WTC11 (cell line): ENCODE results near the gene SAP25. TPM values are rescaled to one million over a fixed set of nuclear protein-coding genes. Genes with fewer than 3 reads are reported as not detected.

ENCODE experiments used
- ATAC-seq: fragments of 200-7000 bp; cut with Tn5 transposase; 2 replicates; pipeline ENCODE4 v1.10.0; 2021; ENCODE audit warnings: mild to moderate bottlenecking, moderate library complexity
- CTCF ChIA-PET: fragments of 300-600 bp; sonication (Branson Sonifier 250); formaldehyde crosslinking; loops from one replicate; lab custom pipeline; 2021; ENCODE audit warnings: antibody characterized with exemption; lab: Charles Lee
- POLR2A ChIA-PET: fragments of 350-600 bp; sonication (Branson Sonifier 250); formaldehyde crosslinking; loops from one replicate; lab custom pipeline; 2021; ENCODE audit warnings: antibody characterized with exemption; lab: Charles Lee
- DNase-seq: peaks from one replicate; pipeline ENCODE4 v3.0.0; 2021; ENCODE audit warnings: low spot score
- H3K27ac Mint-ChIP-seq: 2 replicates; pipeline ENCODE4 v1.8.0; 2021; ENCODE audit warnings: mixed read lengths
- H3K27me3 Mint-ChIP-seq: 2 replicates; pipeline ENCODE4 v1.8.0; 2021; ENCODE audit warnings: low read depth, mild to moderate bottlenecking, moderate library complexity, mixed read lengths
- H3K36me3 Mint-ChIP-seq: 2 replicates; pipeline ENCODE4 v1.8.0; 2021; ENCODE audit warnings: mixed read lengths
- H3K4me1 Mint-ChIP-seq: 2 replicates; pipeline ENCODE4 v1.8.0; 2022; ENCODE audit warnings: mixed read lengths
- H3K4me3 Mint-ChIP-seq: 2 replicates; pipeline ENCODE4 v1.8.0; 2021; ENCODE audit warnings: mild to moderate bottlenecking, moderate library complexity, mixed read lengths
- H3K9me3 Mint-ChIP-seq: 2 replicates; pipeline ENCODE4 v1.8.0; 2021; ENCODE audit warnings: mixed read lengths
- ATF2 ChIP-seq: sonication (generic); formaldehyde crosslinking; IDR thresholded peaks from 2 replicates; pipeline ENCODE4 v1.8.1; 2022; ENCODE audit warnings: low read depth, missing genetic modification reagents, borderline replicate concordance
- CREB1 ChIP-seq: sonication (generic); formaldehyde crosslinking; IDR thresholded peaks from 2 replicates; pipeline ENCODE4 v1.8.0; 2023; ENCODE audit warnings: mild to moderate bottlenecking, missing genetic modification reagents
- CTCF ChIP-seq: fragments of 200-600 bp; IDR thresholded peaks from 2 replicates; pipeline ENCODE4 v1.8.0; 2022; ENCODE audit warnings: antibody characterized with exemption
- E2F5 ChIP-seq: sonication (generic); formaldehyde crosslinking; IDR thresholded peaks from 2 replicates; pipeline ENCODE4 v1.8.1; 2022; ENCODE audit warnings: mild to moderate bottlenecking, moderate library complexity, missing genetic modification reagents
- ESRRA ChIP-seq: sonication (generic); formaldehyde crosslinking; IDR thresholded peaks from 2 replicates; pipeline ENCODE4 v1.8.1; 2022; ENCODE audit warnings: mild to moderate bottlenecking, missing genetic modification reagents, borderline replicate concordance
- FOXJ3 ChIP-seq: sonication (generic); formaldehyde crosslinking; IDR thresholded peaks from 2 replicates; pipeline ENCODE4 v1.9.0; 2021; ENCODE audit warnings: missing genetic modification reagents, mild to moderate bottlenecking, borderline replicate concordance
- FOXK1 ChIP-seq: sonication (generic); formaldehyde crosslinking; IDR thresholded peaks from 2 replicates; pipeline ENCODE4 v1.8.0; 2022; ENCODE audit warnings: mild to moderate bottlenecking, moderate library complexity, missing genetic modification reagents
- FOXP1 ChIP-seq: sonication (generic); formaldehyde crosslinking; IDR thresholded peaks from 2 replicates; pipeline ENCODE4 v1.8.0; 2022; ENCODE audit warnings: missing genetic modification reagents, mild to moderate bottlenecking, moderate library complexity, borderline replicate concordance
- GRHL2 ChIP-seq: fragments of 250-450 bp; sonication (Bioruptor Pico); IDR thresholded peaks from 2 replicates; pipeline ENCODE4 v1.8.0; 2022; ENCODE audit warnings: mild to moderate bottlenecking, moderate library complexity; ENCODE audit not compliant: insufficient replicate concordance, severe bottlenecking
- HMGXB4 ChIP-seq: sonication (generic); formaldehyde crosslinking; IDR thresholded peaks from 2 replicates; pipeline ENCODE4 v1.8.1; 2023; ENCODE audit warnings: mild to moderate bottlenecking, moderate library complexity, missing genetic modification reagents
- MLX ChIP-seq: sonication (generic); formaldehyde crosslinking; IDR thresholded peaks from 2 replicates; pipeline ENCODE4 v1.8.1; 2023; ENCODE audit warnings: mild to moderate bottlenecking, missing genetic modification reagents, moderate library complexity
- NFE2L1 ChIP-seq: sonication (generic); formaldehyde crosslinking; IDR thresholded peaks from 2 replicates; pipeline ENCODE4 v1.8.1; 2023; ENCODE audit warnings: missing genetic modification reagents
- PRRX2 ChIP-seq: fragments of 250-450 bp; sonication (Bioruptor Pico); IDR thresholded peaks from 2 replicates; pipeline ENCODE4 v1.8.0; 2021; ENCODE audit warnings: mild to moderate bottlenecking
- STAT6 ChIP-seq: sonication (generic); formaldehyde crosslinking; conservative IDR thresholded peaks from 2 replicates; pipeline ENCODE4 v1.8.1; 2023; ENCODE audit warnings: mild to moderate bottlenecking, low read depth, missing genetic modification reagents, moderate library complexity
- ZNF317 ChIP-seq: sonication (generic); formaldehyde crosslinking; IDR thresholded peaks from 2 replicates; pipeline ENCODE4 v1.8.1; 2023; ENCODE audit warnings: low read depth, mild to moderate bottlenecking, moderate library complexity, missing genetic modification reagents, borderline replicate concordance
- ZNF423 ChIP-seq: fragments of 250-450 bp; sonication (Bioruptor Pico); IDR thresholded peaks from 2 replicates; pipeline ENCODE4 v2.1.2; 2022; ENCODE audit warnings: mild to moderate bottlenecking, moderate library complexity
- ZNF532 ChIP-seq: fragments of 250-450 bp; sonication (Bioruptor Pico); IDR thresholded peaks from 2 replicates; pipeline ENCODE4 v1.9.0; 2021; ENCODE audit warnings: mild to moderate bottlenecking, borderline replicate concordance
- total RNA-seq: library from RNA; stranded (reverse); gene quantifications from 3 replicates; pipeline ENCODE4 v1.2.3, GENCODE V29; 2021

Gene SAP25
- total RNA-seq, 1 experiment from 2014 or later, result 9.3 TPM

- no peak for TF ChIP-seq MLX (CRISPR knock-in tag)
- no peak for TF ChIP-seq STAT6
- no peak for TF ChIP-seq CREB1 (CRISPR knock-in tag)
Measured at GRCh38 chr7:100582041-100582579, 8.4 kb upstream of the SAP25 start (continued).

- no peaks in the 10 kb centered on the region for H3K27me3 Mint-ChIP-seq
- TF ChIP-seq ATF2 (no peak), CTCF (no peak), NFE2L1 (CRISPR knock-in tag) (no peak), FOXK1 (CRISPR knock-in tag) (no peak), ESRRA (CRISPR knock-in tag) (no peak), PRRX2 (no peak), ZNF532 (CRISPR knock-in tag) (no peak), FOXP1 (CRISPR knock-in tag) (no peak), E2F5 (CRISPR knock-in tag) (no peak), ZNF317 (CRISPR knock-in tag) (no peak), FOXJ3 (CRISPR knock-in tag) (no peak), GRHL2 (CRISPR knock-in tag) (no peak), ZNF423 (CRISPR knock-in tag) (no peak), HMGXB4 (no peak)
- ATAC-seq (no peak), DNase-seq (no peak)
- ChIA-PET CTCF (no interaction called here), POLR2A (no interaction called here)
- H3K27ac Mint-ChIP-seq, result no peak overlapping the region
- peaks cover 18% of the 10 kb centered on the region for H3K4me1 Mint-ChIP-seq
- peaks cover 7% of the 10 kb centered on the region; the same call in 1 of the 2 replicates for H3K36me3 Mint-ChIP-seq
- no peak overlapping the region for H3K4me3 Mint-ChIP-seq
- H3K9me3 Mint-ChIP-seq, result no peaks in the 10 kb centered on the region
Measured at GRCh38 chr7:100580466-100581283, 7.0 kb upstream of the SAP25 start.
